Measurements from ENCODE around the gene H2BK1.

The H2BK1 gene

DNA sequence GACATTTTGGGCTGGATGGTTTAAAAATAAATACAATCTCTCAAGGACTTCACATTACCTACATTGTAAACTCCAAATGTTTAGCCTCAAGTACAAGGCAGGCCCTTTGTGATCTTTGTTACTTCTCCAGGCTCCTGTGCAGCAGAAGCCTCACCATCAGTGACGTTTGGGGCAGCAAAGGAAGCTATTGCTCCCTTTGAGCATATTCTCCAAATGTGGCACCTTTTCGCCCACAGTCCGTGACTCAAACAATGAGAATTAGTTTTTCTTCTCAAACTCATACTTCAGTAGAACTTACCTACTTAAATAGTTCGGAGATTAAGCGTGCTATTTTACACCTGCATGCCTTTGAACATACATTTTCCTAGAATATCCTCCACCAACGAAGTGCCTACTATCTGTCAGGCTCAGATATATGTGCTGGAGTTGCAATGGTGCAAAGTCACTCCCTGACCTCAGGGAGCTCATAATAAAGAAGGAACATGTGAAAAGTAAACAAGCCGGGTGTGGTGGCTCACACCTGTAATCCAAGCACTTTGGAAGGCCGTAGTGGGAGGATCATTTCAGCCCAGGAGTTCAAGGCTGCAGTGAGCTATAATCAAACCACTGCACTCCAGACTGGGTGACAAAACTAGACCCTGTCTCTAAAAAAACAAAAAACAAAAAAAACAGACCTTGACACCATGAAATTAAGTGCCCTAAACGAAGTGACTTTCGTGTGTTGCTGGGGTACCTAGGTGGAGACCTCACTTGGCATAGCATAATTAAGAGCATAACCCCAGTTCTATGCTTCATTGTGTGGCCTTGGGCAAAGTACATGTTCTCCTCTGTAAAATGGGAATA lies 18.0 kb upstream of the H2BK1 start:
- peaks cover 25% of the 10 kb centered on the region for H3K36me3 Mint-ChIP-seq
- no peaks in the 10 kb centered on the region for H3K9me3 Mint-ChIP-seq
- no peak for ATAC-seq
- no peaks in the 10 kb centered on the region for H3K27me3 Mint-ChIP-seq
- peak overlapping the region; percentile 96 for H3K4me3 Mint-ChIP-seq
- peak overlapping the region; percentile 91 for H3K27ac Mint-ChIP-seq
- peaks cover 50% of the 10 kb centered on the region for H3K4me1 Mint-ChIP-seq

DNA sequence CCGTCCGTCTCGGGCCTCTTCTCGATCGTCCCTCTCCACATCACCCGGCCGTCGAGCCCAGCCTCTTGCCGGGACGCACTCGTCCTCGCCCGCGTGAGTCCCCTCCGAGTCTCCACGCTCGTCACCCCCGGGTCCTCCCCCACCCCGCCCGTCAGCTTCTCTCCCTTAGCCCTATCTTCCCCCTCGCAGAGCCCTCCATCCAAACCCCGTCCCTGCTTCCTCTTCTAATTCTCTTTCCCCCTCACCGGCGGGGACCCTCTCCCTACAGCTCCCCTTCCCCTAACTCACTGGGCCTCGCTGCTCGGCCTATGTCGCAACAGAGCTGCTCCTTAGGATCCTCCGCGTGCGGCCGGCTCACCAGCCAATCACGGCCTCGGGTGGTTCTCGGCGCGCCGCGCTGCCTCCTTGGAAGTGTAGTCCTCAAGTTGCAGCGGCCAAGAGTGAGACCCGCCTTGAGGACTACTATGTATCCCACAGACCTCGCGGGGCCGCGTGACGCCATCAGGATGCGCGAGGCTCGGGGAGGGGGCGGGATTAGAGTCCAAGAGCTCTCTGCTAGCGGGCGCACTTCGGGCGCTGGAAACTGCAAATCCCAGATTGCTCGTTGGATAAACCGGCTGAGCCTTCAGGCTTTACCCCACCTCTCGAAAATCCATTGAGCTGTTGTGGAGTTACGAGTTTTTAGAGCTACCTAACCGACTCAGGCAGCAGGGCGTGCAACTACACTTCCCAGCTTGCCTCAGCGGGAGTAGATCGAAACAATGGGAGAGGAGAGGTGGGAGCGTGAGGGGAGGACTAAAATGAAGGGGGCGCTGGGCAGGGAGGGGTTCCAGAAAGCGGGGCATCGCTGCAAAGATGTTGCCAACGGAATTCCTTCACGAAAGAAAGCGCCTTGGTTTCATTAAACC lies 16.8 kb upstream of the H2BK1 start, which contains the start of gene ABCF2:
ABCF2 (minus strand) TSS at position 331 of the 908 bp plus-strand sequence. CDS start 747 bp downstream, outside the sequence.
- H3K4me3 Mint-ChIP-seq: peak within 1 kb of the TSS; percentile 96
- peak within 1 kb of the TSS; percentile 91 for H3K27ac Mint-ChIP-seq
- H3K36me3 Mint-ChIP-seq: peaks cover 33% of the 10 kb centered on the region
- H3K4me1 Mint-ChIP-seq: peaks cover 43% of the 10 kb centered on the region
- no peaks in the 10 kb centered on the region for H3K27me3 Mint-ChIP-seq
- peak; percentile 100 for ATAC-seq
- H3K9me3 Mint-ChIP-seq: no peaks in the 10 kb centered on the region

DNA sequence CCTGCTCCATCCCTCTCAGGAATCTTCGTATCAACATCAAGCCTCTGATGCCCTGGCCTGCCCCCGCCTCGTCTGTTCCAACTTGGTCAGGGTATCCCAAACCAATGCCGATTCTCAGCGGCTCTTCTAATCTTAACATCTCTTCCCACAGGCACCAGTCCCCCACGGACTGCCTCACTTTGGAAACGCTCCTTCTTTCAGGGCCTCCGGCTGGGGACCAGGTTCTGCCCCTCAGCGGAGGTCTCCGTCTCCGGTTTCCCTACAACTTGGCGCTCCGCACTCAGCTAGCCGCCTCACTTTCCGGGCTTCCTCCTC lies 16.2 kb upstream of the H2BK1 start:
- peak overlapping the region; percentile 96 for H3K4me3 Mint-ChIP-seq
- H3K4me1 Mint-ChIP-seq: peaks cover 37% of the 10 kb centered on the region
- peaks cover 34% of the 10 kb centered on the region for H3K36me3 Mint-ChIP-seq
- H3K9me3 Mint-ChIP-seq: no peaks in the 10 kb centered on the region
- no peaks in the 10 kb centered on the region for H3K27me3 Mint-ChIP-seq
- ATAC-seq: no peak
- H3K27ac Mint-ChIP-seq: peak overlapping the region; percentile 91

DNA sequence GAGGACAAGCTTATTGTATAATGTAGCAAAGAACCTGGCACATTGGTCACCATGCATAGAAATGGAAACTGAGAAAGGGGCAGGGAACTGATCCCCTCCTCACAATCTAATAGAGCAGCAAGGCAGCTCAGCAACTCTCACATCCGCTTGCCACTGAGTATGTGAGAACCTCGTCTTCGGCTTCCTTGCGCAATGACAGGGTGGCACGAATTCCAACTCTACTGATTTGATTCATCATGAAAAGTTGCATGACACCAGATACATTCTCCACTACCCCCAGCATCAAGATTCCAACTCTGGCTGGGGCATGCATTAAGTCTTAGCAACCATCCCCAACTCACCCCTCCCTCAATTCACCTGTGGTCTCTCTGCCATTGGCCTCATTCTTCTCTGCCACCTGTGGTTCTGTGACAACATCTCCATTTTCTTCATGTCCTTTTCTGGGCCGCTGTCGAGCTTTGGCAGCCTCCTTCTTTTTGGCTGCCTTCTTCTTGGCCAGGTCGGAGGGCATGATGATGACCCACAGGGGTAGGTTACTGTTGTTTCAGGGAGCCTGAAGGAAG lies 15.7 kb upstream of the H2BK1 start:
- Mint-ChIP-seq H3K4me3 (peak overlapping the region; percentile 96), H3K27me3 (no peaks in the 10 kb centered on the region), H3K9me3 (no peaks in the 10 kb centered on the region), H3K4me1 (peaks cover 33% of the 10 kb centered on the region), H3K36me3 (peaks cover 34% of the 10 kb centered on the region), H3K27ac (peak overlapping the region; percentile 91)
- no peak for ATAC-seq

DNA sequence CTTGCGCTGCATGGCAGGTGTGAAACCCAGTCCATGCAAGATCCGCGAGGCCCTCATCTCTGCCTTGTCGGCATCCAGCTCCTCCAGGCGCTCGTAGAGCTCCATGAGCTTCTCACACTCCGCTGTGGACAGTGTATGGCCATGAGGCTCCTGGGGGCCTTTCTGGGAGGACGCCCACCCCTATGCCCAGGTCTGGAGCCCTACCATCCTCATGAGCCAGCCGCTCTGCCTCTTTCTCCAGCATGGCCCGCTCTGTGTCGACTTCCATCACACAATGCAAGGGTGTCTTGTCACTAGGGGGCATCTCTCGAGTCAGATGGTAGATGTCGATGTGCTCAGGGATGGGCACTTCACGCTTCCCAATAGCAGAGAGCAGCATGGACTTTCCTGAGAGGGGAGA lies 13.4 kb upstream of the H2BK1 start:
- peaks cover 48% of the 10 kb centered on the region for H3K36me3 Mint-ChIP-seq
- H3K4me3 Mint-ChIP-seq: no peak overlapping the region
- H3K27ac Mint-ChIP-seq: no peak overlapping the region
- ATAC-seq: no peak
- H3K27me3 Mint-ChIP-seq: no peaks in the 10 kb centered on the region
- H3K9me3 Mint-ChIP-seq: no peaks in the 10 kb centered on the region
- peaks cover 33% of the 10 kb centered on the region for H3K4me1 Mint-ChIP-seq

DNA sequence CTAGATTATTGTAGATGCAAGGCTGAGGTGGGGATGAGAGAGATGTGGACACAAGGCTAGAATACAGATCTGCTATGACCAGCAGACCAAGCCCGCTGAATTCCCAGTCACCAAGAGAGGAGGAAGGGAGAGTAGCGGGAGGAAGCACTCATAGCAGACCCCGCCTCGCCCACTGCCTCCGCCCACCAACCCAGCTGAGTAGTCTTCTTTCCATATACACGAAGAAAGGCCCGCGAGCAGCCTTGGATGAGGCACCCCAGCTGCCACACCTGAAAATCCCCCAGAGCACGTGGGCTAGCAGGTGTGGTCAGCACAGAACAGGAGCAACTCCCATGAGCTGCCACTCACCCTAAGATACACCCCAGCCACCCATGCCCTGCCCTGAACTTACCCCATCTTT lies 7.9 kb upstream of the H2BK1 start:
- Mint-ChIP-seq H3K4me3 (no peak overlapping the region), H3K9me3 (no peaks in the 10 kb centered on the region), H3K27me3 (no peaks in the 10 kb centered on the region), H3K4me1 (no peaks in the 10 kb centered on the region), H3K27ac (no peak overlapping the region), H3K36me3 (peaks cover 60% of the 10 kb centered on the region)
- ATAC-seq: no peak

DNA sequence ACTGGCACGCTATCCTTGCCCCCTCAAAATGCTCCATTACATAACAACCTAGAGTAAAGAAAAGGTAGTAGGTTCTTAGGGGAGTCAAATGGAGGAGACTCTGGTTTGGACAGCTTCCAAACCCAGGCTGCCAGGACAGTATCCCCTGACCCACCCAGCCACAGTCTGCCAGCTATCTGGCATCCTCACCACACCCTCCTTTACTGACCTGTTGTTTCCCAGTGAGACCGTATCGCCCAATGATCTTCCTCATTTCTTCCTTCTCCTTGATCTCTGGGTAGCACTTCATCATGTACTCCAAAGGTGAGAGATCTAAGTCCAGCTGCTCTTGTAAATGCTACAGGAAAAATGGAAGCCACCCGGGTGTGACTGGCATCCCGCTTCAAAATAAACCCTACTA lies 5.1 kb upstream of the H2BK1 start:
- H3K9me3 Mint-ChIP-seq: no peaks in the 10 kb centered on the region
- peaks cover 68% of the 10 kb centered on the region for H3K36me3 Mint-ChIP-seq
- ATAC-seq: no peak
- H3K4me1 Mint-ChIP-seq: no peaks in the 10 kb centered on the region
- no peaks in the 10 kb centered on the region for H3K27me3 Mint-ChIP-seq
- no peak overlapping the region for H3K4me3 Mint-ChIP-seq
- H3K27ac Mint-ChIP-seq: no peak overlapping the region

DNA sequence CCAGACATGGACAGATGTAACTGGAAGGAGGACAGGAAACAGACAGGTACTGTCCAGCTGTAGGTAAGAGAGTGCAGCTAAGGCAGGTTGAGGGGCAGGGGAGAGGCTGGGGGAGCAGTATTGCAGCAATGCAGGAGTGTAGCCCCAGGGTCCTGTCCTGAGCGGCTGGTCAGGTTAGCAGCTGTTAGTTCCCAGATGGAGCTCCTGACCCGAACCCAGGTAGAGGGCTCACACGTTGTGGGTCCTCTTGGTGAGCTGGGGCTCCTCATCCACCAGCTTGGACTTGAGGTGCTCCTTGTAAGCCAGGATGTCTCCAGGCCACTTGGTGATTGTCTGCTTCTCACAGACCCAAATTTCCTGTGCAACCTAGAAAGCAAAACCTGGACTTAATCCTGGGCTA lies 3.5 kb upstream of the H2BK1 start:
- no peaks in the 10 kb centered on the region for H3K4me1 Mint-ChIP-seq
- no peak overlapping the region for H3K27ac Mint-ChIP-seq
- peaks cover 64% of the 10 kb centered on the region for H3K36me3 Mint-ChIP-seq
- no peak overlapping the region for H3K4me3 Mint-ChIP-seq
- ATAC-seq: no peak
- no peaks in the 10 kb centered on the region for H3K9me3 Mint-ChIP-seq
- H3K27me3 Mint-ChIP-seq: no peaks in the 10 kb centered on the region

DNA sequence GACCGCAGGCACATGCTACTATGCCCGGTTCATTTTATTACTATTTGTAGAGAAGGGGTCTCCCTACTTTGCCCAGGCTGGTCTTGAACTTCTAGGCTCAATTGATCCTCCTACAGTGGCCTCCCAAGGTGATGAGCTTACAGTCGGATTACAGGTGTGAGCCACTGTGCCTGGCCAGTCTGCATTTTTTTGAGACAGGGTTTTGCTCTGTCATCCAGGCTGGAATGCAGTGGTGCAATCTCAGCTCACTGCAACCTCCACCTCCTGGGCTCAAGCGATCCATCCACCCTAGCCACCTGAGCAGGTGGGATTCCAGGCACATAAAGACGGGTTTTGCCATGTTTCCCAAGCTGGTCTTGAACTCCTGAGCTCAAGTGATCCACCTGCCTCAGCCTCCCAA lies 2.3 kb upstream of the H2BK1 start:
- ATAC-seq: no peak
- Mint-ChIP-seq H3K36me3 (peaks cover 52% of the 10 kb centered on the region), H3K9me3 (no peaks in the 10 kb centered on the region), H3K27ac (no peak overlapping the region), H3K4me3 (no peak overlapping the region), H3K4me1 (no peaks in the 10 kb centered on the region), H3K27me3 (no peaks in the 10 kb centered on the region)

DNA sequence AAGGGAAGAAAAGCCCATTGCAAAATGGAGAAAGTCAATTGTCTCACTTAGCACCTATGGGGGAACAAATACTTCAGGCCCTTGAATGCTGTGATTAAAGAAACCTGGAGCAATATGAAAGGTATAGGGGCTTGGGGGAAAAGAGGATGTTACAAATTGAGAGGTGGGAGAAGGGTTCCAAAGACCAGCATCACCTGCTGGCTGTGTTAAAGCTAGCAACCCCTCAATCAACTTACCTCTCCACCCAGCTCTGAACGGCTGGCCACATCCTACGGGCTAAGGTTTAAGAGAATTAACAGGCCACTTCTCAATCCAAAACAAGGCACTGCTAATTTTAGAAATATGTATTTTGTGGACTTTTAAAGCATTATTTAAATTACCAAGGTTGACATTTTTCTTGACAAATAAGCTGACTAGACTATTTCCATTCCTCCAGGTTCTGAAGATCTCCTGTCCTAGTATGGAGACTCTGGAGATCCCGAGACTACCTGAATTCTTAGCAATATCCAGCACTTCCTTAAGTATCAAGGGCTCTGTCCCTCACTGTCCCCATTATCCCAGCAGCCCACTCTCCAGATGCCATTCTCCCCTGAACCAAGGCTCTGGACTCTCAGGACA lies 976 bp upstream of the H2BK1 start:
- H3K27me3 Mint-ChIP-seq: peaks cover 8% of the 10 kb centered on the region
- H3K27ac Mint-ChIP-seq: no peak overlapping the region
- no peak overlapping the region for H3K4me3 Mint-ChIP-seq
- H3K4me1 Mint-ChIP-seq: peaks cover 7% of the 10 kb centered on the region
- H3K36me3 Mint-ChIP-seq: peaks cover 50% of the 10 kb centered on the region
- no peak for ATAC-seq
- H3K9me3 Mint-ChIP-seq: no peaks in the 10 kb centered on the region

DNA sequence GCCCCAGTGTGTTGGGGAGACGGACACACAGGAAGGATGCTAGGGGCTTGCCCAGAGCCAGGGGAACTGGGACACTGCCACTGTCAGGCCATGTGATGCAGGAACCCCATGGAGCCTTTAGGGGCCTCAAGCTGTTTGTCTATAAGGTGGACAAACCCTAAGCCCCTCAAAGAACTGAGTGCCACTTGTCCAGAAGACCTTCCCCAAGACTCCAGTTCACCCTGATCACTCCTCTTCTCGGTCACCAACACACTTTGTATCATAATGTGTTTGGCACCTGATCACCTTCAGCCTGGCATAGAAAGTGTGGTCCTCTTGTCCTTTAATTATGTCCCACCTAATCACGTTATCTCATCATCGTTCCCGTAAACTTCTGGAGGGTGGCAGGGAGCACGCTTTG lies 700 bp downstream of the H2BK1 start:
- H3K4me1 Mint-ChIP-seq: peaks cover 13% of the 10 kb centered on the region
- no peak for ATAC-seq
- no peak overlapping the region for H3K27ac Mint-ChIP-seq
- no peak overlapping the region for H3K4me3 Mint-ChIP-seq
- peaks cover 35% of the 10 kb centered on the region for H3K36me3 Mint-ChIP-seq
- no peaks in the 10 kb centered on the region for H3K9me3 Mint-ChIP-seq
- peaks cover 25% of the 10 kb centered on the region for H3K27me3 Mint-ChIP-seq

DNA sequence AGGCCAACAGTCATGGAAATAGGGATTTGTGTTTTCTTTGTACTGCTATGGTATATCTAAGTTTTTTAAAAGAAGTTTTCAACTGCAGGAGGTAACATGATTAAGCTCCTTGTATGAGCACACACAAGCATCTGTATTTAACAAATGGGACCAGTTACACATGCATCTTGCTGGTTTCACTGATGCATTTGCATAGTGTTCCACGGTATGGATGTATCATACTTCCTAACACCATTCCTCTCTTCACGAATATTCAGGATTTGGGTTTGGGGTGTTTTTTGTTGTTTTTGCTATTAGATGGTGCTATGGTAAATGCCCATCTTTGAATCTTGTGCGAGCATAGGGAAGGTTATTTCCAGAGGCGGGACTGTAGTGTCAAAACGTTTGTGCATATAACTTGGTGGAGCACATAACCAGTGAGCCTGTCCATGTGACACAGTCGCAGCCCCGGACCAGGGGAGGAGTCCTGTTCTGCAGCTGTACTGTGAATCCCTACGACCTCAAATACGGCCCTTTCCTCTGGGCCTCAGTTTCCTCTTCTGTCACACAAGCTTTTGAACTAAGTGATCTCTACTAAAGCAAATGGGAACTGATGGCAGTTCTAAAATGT lies 1.9 kb downstream of the H2BK1 start:
- Mint-ChIP-seq H3K4me1 (peaks cover 13% of the 10 kb centered on the region), H3K36me3 (peaks cover 28% of the 10 kb centered on the region), H3K4me3 (no peak overlapping the region), H3K27me3 (peaks cover 37% of the 10 kb centered on the region), H3K9me3 (no peaks in the 10 kb centered on the region), H3K27ac (no peak overlapping the region)
- no peak for ATAC-seq

DNA sequence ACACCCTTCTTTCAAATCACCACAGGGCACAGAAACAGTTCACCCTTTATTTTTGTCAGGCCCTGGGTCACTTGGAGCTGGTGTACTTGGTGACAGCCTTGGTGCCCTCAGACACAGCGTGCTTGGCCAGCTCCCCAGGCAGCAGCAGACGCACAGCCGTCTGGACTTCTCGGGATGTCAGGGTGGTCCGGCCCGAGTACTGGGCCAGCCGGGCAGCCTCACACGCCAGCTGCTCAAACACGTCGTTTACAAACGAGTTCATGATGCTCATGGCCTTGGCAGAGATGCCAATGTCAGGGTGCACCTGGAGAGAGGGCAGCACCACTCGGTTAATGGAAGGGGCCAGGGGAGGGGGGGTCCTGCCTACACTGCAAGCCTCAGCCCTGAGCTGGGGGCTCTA lies 2.5 kb downstream of the H2BK1 start:
- H3K36me3 Mint-ChIP-seq: peaks cover 22% of the 10 kb centered on the region
- no peak for ATAC-seq
- no peak overlapping the region for H3K27ac Mint-ChIP-seq
- peaks cover 43% of the 10 kb centered on the region for H3K27me3 Mint-ChIP-seq
- no peaks in the 10 kb centered on the region for H3K9me3 Mint-ChIP-seq
- no peak overlapping the region for H3K4me3 Mint-ChIP-seq
- H3K4me1 Mint-ChIP-seq: peaks cover 13% of the 10 kb centered on the region

DNA sequence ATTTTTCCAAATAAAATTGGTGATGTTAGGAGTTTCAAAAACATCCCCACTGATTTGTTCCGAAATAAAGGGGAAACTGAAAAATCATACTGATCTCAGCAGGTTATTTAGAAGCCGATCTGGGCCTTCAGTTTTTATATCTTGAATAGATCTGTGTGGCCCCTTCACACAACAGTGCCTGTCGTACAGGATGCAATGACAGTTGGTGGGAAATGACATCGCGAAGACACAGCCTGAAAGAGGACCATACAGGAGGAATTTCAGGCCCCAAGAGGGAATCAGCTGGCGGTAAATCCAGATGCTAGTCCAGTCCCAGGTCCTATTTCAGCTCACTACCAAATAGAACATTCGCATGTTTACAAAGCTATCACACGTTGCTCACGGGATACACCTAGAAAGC lies 3.0 kb downstream of the H2BK1 start:
- Mint-ChIP-seq H3K4me3 (no peak overlapping the region), H3K36me3 (peaks cover 19% of the 10 kb centered on the region), H3K4me1 (peaks cover 13% of the 10 kb centered on the region), H3K27me3 (peaks cover 46% of the 10 kb centered on the region), H3K27ac (no peak overlapping the region), H3K9me3 (no peaks in the 10 kb centered on the region)
- ATAC-seq: no peak

DNA sequence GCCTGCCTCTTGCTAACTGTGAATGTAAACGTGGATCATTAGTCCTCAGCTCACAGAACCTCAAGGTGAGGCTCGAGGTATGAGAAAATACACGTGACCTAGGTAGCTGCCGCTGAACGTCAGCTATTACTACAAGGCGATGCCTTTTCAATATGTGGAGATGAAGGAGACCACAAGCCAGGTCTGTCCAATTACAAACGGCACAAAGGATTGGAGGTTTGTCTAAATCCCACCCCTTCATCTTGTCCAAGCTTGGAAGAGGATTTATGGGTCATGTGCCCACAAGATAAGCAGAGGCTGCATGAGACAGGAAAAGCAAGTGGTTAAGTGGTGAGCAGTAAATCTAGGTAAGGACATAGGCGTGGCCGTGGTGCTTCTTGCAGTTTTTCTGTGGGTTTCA lies 3.4 kb downstream of the H2BK1 start:
- ATAC-seq: no peak
- H3K9me3 Mint-ChIP-seq: no peaks in the 10 kb centered on the region
- H3K36me3 Mint-ChIP-seq: peaks cover 15% of the 10 kb centered on the region
- H3K4me1 Mint-ChIP-seq: peaks cover 13% of the 10 kb centered on the region
- H3K27me3 Mint-ChIP-seq: peaks cover 46% of the 10 kb centered on the region
- H3K4me3 Mint-ChIP-seq: no peak overlapping the region
- no peak overlapping the region for H3K27ac Mint-ChIP-seq
